AG10803 (cell line): ENCODE data around the gene NCS1.

ENCODE experiments used
- DNase-seq: peaks from one replicate; pipeline ENCODE4 v3.0.0; 2010; ENCODE audit warnings: low read depth
- H3K4me3 ChIP-seq: 2 replicates; pipeline ENCODE4 v1.5.1; 2011; ENCODE audit warnings: mild to moderate bottlenecking, low read length, control low read depth
- CTCF ChIP-seq: conservative IDR thresholded peaks from 2 replicates; pipeline ENCODE4 v1.5.1; 2011; ENCODE audit warnings: mild to moderate bottlenecking, low read length, control low read depth, inconsistent platforms

The NCS1 gene

GRCh38 chr9:130209422-130209821 lies 37.2 kb downstream of the NCS1 start:
- DNase-seq = no peak
- H3K4me3 ChIP-seq = no peak overlapping the region
- TF ChIP-seq CTCF = no peak

GRCh38 chr9:130211548-130212226 lies 39.5 kb downstream of the NCS1 start:
- no peak overlapping the region for H3K4me3 ChIP-seq
- no peak for DNase-seq
- no peak for TF ChIP-seq CTCF

DNA sequence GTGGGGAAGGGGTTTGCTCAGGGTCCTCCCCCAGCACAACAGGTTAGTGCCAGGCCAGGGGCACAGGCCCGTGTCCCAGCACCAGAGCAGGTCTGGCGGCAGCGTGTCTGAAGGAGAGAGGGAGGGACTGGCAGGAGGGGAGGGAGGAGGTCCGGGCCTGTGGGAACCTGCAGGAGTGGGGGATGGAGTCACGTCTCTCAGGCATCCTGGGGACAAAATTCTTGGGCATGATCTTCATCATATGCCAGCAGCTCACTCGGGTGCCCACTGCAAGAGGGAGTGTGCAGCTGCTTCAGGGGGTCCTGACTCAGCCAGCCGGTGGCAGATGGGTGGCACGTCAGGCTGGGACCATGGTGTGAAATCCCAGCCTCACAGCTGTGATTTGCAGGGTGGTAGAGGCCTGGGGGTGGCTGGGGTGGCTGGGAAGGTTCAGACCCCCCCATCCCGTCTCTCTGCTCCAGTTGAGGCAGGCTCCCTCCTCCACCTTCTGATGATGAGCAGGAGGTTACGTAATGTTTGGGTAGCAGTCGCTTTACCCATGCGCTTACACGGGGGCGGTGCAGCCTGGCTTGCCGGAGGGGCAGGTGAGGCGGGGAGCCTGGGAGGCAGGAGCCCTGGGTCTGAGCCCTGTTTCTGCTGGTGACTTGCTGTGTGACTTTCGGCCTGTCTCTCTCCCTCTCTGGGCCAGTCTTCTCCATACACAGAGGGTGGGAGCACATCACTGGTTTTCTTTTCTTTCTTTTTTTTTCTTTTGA lies 40.5 kb downstream of the NCS1 start:
- no peak for TF ChIP-seq CTCF
- DNase-seq = no peak
- H3K4me3 ChIP-seq = no peak overlapping the region

DNA sequence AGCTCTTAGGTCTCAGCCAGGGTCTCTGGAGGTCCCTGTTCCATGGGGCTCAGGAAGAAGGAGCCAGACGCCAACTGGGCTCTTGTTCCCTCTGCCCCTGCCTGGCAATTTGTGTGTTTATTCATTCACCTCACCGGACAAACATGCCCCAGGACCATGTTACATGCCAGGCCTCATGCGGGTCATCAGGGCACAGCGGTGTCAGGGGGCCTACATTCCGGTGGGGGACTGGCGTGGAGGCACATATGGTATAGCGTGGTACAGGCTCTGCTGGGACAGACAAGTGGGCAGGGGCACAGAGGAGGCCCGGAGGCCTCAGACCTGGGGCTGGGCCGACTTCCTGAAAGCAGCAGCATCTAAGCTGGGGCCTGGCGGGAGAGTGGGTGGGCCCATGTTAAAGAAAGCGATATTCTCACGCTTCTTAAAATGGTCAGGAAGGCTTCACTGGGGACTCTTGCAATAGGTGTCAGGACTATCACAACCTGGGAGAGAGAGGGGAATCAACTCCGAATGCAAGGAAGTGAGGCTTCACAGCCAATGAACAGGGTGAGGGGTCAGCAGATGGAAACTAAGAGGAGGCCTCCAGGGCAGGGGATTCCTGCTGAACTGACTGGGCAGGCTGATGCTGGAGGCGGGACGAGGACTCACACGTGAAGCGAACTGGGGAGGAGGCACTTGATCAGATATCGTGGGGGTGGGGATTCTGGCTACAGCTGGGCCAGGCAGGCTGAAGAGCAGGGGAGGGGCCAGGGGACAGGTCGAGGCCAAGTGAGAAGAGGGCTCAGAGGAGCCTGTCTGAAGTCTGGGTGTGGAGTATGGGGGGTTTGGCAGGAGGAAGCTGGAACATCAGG lies 41.9 kb downstream of the NCS1 start:
- H3K4me3 ChIP-seq = no peak overlapping the region
- no peak for DNase-seq
- no peak for TF ChIP-seq CTCF

GRCh38 chr9:130214776-130215340 lies 42.7 kb downstream of the NCS1 start:
- no peak for DNase-seq
- TF ChIP-seq CTCF = no peak
- no peak overlapping the region for H3K4me3 ChIP-seq

GRCh38 chr9:130215341-130216119 lies 43.3 kb downstream of the NCS1 start:
- peak; percentile 53 for DNase-seq
- no peak overlapping the region for H3K4me3 ChIP-seq
- TF ChIP-seq CTCF = no peak
